Spleen (tissue), 11 donors: ENCODE data around the gene SERPING1. TPM values are rescaled to one million over a fixed set of nuclear protein-coding genes. Genes with fewer than 3 reads are reported as not detected.
A peak's percentile ranks its signal among the peaks of the same experiment; 100 is the strongest.

ENCODE experiments used
- DNase-seq: peaks from one replicate; pipeline ENCODE4 v3.0.0-alpha.2; 2020
- H3K27ac ChIP-seq, 8 donors: fragments of 200-600 bp; sonication (generic) in 7 of 8; 1 replicate in 4 of 8; 2 replicates in 4 of 8; pipeline versions ENCODE4 v1.5.0 to v1.8.0; 2016 to 2021; ENCODE audit warnings: inconsistent platforms in 4 of 8, mild to moderate bottlenecking in 4 of 8, moderate library complexity in 1 of 8
- H3K27me3 ChIP-seq, 7 donors: fragments of 200-600 bp; sonication (generic) in 6 of 7; replicated peaks in 1 of 7; 1 replicate in 4 of 7; 2 replicates in 3 of 7; pipeline versions ENCODE4 v1.5.0 to v1.8.0; 2016 to 2021; ENCODE audit warnings: inconsistent platforms in 3 of 7, mild to moderate bottlenecking in 1 of 7
- H3K36me3 ChIP-seq, 6 donors: fragments of 200-600 bp; sonication (generic) in 5 of 6; 1 replicate in 4 of 6; 2 replicates in 2 of 6; pipeline versions ENCODE4 v1.5.0 to v1.8.0; 2016 to 2021; ENCODE audit warnings: inconsistent platforms in 2 of 6
- H3K4me1 ChIP-seq, 6 donors: fragments of 200-600 bp; sonication (generic) in 5 of 6; 1 replicate in 3 of 6; 2 replicates in 3 of 6; pipeline versions ENCODE4 v1.5.0 to v1.8.0; 2016 to 2021; ENCODE audit warnings: inconsistent platforms in 3 of 6
- H3K4me3 ChIP-seq, 8 donors: fragments of 200-600 bp; sonication (generic) in 7 of 8; 1 replicate in 4 of 8; 2 replicates in 4 of 8; pipeline versions ENCODE4 v1.5.0 to v1.8.0; 2016 to 2021; ENCODE audit warnings: inconsistent platforms in 4 of 8, mild to moderate bottlenecking in 4 of 8, moderate library complexity in 2 of 8
- H3K9me3 ChIP-seq, 8 donors: fragments of 200-600 bp; sonication (generic) in 7 of 8; 1 replicate in 4 of 8; 2 replicates in 4 of 8; pipeline versions ENCODE4 v1.5.0 to v1.8.0; 2016 to 2021; ENCODE audit warnings: inconsistent platforms in 4 of 8
- POLR2A ChIP-seq, 3 donors: fragments of 450-650 bp; IDR thresholded peaks; one replicate each; pipeline ENCODE4 v1.5.1; 2017; ENCODE audit warnings: antibody characterized with exemption in 3 of 3, mild to moderate bottlenecking in 1 of 3
- POLR2AphosphoS5 ChIP-seq, 3 donors: sonication (generic); formaldehyde crosslinking; IDR thresholded peaks; one replicate each; pipeline ENCODE4 v1.5.1; 2017; ENCODE audit warnings: antibody characterized with exemption in 3 of 3
- WGBS, 5 donors: extraction: QIAGEN DNeasy Blood & Tissue Kit in 3 of 5; methylation state at CpG; one replicate each; pipeline versions ENCODE4 v1.1.5 to v1.1.7; 2013 to 2018; 5-methylcytosine and 5-hydroxymethylcytosine counted together
- intact Hi-C: fragments of 100-400 bp; cut with DNase I; formaldehyde crosslinking; loops from one replicate; pipeline ENCODE4 v1.15.0; 2023; ENCODE audit warnings: low total_unique reads
- microRNA-seq, 3 donors: library from miRNA; unstranded; fragments of <30 nt; microRNA quantifications; one replicate each; pipeline versions ENCODE4 to v1.1.0, GENCODE V29; 2019 to 2020
- polyA plus RNA-seq, 3 donors: library from polyadenylated mRNA; stranded (reverse); fragments of 200-250 nt; gene quantifications; one replicate each; pipeline ENCODE4 v1.2.1, GENCODE V29; 2013
- small RNA-seq, 4 donors: library from RNA; depleted of rRNA; stranded (forward); fragments of <200 nt; gene quantifications; one replicate each; pipeline ENCODE3, GENCODE V24; 2016
- total RNA-seq, 7 donors: library from RNA; depleted of rRNA in 3 of 7; stranded (reverse); fragments of >200 nt in 3 of 7; fragmentation: NEBNext Ultra II Directional in 4 of 7; extraction: Animal tissue kit (Norgen Biotek cat#: 25700) in 4 of 7; gene quantifications; one replicate each; pipeline versions ENCODE4 v1.1.0 to v1.2.1, GENCODE V29; 2016 to 2021
- TF ChIP-seq, protein P1 (sequence below), 11 experiments: fragments of 200-600 bp in 7 of 11; fragments of 450-650 bp in 4 of 11; sonication (generic) in 4 of 11; IDR thresholded peaks in 8 of 11; conservative IDR thresholded peaks in 3 of 11; 1 replicate in 7 of 11; 2 replicates in 4 of 11; pipeline versions ENCODE4 v1.4.0 to v1.8.0; 2016 to 2021; ENCODE audit warnings: antibody characterized with exemption in 11 of 11, inconsistent platforms in 4 of 11, mild to moderate bottlenecking in 1 of 11
- donor health status: healthy with polysubstance abuse.
- donor health status: DM: no; HTN: no; CAD: no; lungs with moderate emphysema.
- donor health status: DM: no; HTN: no; CAD: no.
- donor health status: Bipolar disorder and iron deficiency.
- donor health status: healthy.
- donor health status: DM: no; HTN: no; CAD: no.
- donor health status: DM: yes; HTN: yes; CAD: no.

The SERPING1 gene
- total and polyA plus RNA-seq, 10 donors, result 104 to 364 (median 228) TPM

DNA sequence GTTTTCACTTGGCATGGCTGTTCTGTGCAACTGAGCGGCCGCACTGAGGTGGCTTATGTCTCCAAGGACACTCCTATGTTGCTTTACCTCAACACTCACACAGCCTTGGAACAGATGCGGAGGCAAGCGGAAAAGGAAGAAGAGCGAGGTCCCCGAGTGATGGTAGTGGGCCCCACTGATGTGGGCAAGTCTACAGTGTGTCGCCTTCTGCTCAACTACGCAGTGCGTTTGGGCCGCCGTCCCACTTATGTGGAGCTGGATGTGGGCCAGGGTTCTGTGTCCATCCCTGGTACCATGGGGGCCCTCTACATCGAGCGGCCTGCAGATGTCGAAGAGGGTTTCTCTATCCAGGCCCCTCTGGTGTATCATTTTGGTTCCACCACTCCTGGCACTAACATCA is 62.2 kb downstream of the SERPING1 start:
- Histone ChIP-seq H3K27me3 (no peaks in the 10 kb centered on the region), H3K36me3 (peaks cover 11 to 46% (median 37%) of the 10 kb centered on the region in 6 donors), H3K4me3 (no peak overlapping the region), H3K4me1 (peaks cover 11 to 63% (median 26%) of the 10 kb centered on the region in 6 donors), H3K9me3 (no peaks in the 10 kb centered on the region), H3K27ac (no peak overlapping the region)
- WGBS, 5 donors, result 96 to 97% (median 96%) methylated on average over 14 of the region's 14 CpGs
- DNase-seq, result peak; percentile 82
- TF ChIP-seq, protein P1, sequence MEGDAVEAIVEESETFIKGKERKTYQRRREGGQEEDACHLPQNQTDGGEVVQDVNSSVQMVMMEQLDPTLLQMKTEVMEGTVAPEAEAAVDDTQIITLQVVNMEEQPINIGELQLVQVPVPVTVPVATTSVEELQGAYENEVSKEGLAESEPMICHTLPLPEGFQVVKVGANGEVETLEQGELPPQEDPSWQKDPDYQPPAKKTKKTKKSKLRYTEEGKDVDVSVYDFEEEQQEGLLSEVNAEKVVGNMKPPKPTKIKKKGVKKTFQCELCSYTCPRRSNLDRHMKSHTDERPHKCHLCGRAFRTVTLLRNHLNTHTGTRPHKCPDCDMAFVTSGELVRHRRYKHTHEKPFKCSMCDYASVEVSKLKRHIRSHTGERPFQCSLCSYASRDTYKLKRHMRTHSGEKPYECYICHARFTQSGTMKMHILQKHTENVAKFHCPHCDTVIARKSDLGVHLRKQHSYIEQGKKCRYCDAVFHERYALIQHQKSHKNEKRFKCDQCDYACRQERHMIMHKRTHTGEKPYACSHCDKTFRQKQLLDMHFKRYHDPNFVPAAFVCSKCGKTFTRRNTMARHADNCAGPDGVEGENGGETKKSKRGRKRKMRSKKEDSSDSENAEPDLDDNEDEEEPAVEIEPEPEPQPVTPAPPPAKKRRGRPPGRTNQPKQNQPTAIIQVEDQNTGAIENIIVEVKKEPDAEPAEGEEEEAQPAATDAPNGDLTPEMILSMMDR (IDR thresholded peaks at IDR 0.05 in 8 of 11, conservative IDR thresholded peaks at IDR 0.05 in 3 of 11), result no peak
- no peak for TF ChIP-seq POLR2A (IDR thresholded peaks at IDR 0.05)
- TF ChIP-seq POLR2AphosphoS5 (IDR thresholded peaks at IDR 0.05), result no peak
- intact Hi-C loops, result loop anchor here (5.0 to 10.0 kb wide), 2 partner anchors 97 to 135 kb away; no protein-coding TSS in a partner anchor

DNA sequence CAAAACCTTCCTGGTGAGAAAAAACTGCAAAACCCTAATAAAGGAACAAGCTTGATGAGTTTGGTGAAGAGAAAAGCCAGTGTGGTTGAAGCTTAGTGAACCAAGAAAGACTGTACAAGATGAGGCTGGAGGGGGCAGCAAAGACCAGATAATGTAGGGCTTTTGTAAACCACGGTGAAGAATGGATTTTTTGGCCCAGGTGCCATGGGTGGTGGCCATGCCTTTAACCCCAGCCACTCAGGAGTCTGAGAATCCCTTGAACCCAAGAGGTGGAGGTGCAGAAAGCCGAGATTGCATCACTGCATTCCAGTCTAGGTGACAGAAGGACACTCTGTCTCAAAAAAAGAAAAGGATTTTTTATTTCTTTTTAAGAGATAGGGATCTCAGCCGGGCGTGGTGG is 65.4 kb downstream of the SERPING1 start:
- H3K9me3 ChIP-seq, result no peaks in the 10 kb centered on the region
- 71 to 77% (median 74%) methylated on average over 4 of the region's 4 CpGs for WGBS, 5 donors
- intact Hi-C loops, result loop anchor here (10.0 kb wide), 1 partner anchor 132 kb away; no protein-coding TSS in a partner anchor

DNA sequence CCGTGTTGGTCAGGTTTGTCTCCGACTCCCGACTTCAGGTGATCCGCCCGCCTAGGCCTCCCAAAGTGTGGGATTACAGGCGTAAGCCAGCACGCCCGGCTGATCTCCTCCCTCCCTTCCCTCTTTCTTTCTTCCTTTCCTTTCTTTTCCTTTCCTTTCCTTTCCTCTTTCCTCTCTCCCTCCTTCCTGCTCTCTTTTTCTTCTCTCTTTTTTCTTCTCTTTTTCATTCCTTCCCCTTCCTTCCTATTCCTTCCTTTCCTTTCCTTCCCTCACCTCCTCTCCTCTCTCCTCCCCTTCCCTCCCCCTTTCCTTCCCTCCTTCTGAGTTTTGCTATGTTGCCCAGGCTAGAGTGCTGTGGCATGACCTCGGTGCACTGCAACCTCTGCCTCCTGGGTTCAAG is 66.5 kb downstream of the SERPING1 start:
- 80 to 93% (median 84%) methylated on average over 9 of the region's 9 CpGs for WGBS, 5 donors
- H3K27me3 ChIP-seq, result no peaks in the 10 kb centered on the region
- no peak overlapping the region for H3K4me3 ChIP-seq
- TF ChIP-seq POLR2A (IDR thresholded peaks at IDR 0.05), result no peak
- TF ChIP-seq, protein P1 (IDR thresholded peaks at IDR 0.05 in 8 of 11, conservative IDR thresholded peaks at IDR 0.05 in 3 of 11), result no peak
- no peak for TF ChIP-seq POLR2AphosphoS5 (IDR thresholded peaks at IDR 0.05)
- H3K4me1 ChIP-seq, result peaks cover 6 to 59% (median 22%) of the 10 kb centered on the region in 6 donors
- H3K9me3 ChIP-seq, result no peaks in the 10 kb centered on the region
- peaks cover 11 to 45% (median 37%) of the 10 kb centered on the region in 6 donors for H3K36me3 ChIP-seq
- intact Hi-C loops, result loop anchor here (10.0 kb wide), 1 partner anchor 131 kb away; no protein-coding TSS in a partner anchor
- DNase-seq, result no peak
- H3K27ac ChIP-seq, result no peak overlapping the region

More for the DNA sequence above, 65.4 kb downstream of the SERPING1 start:
- Histone ChIP-seq H3K4me1 (peaks cover 10 to 65% (median 29%) of the 10 kb centered on the region in 6 donors), H3K4me3 (no peak overlapping the region), H3K36me3 (peaks cover 11 to 46% (median 37%) of the 10 kb centered on the region in 6 donors), H3K27me3 (no peaks in the 10 kb centered on the region), H3K27ac (no peak overlapping the region)
- DNase-seq, result no peak
- no peak for TF ChIP-seq POLR2A (IDR thresholded peaks at IDR 0.05)
- TF ChIP-seq, protein P1 (IDR thresholded peaks at IDR 0.05 in 8 of 11, conservative IDR thresholded peaks at IDR 0.05 in 3 of 11), result no peak
- TF ChIP-seq POLR2AphosphoS5 (IDR thresholded peaks at IDR 0.05), result no peak

Small RNA genes lying within 50 kb of the gene (microRNA-seq; reads per million reads assigned to microRNA genes)
- gene MIR130A, result 8,174 to 14,489 (median 8,805) reads per million in 3 donors

Small RNA genes lying within 50 kb of the gene (small RNA-seq; reads per million reads assigned to genes)
- 302 to 626 (median 404) reads per million in 4 donors for gene MIR130A

Other genes starting within 250 kb of the SERPING1 start
- 1 to 10 TPM in 5 of 7 donors, under 1 TPM in 1, not detected in 1; 0.58 to 5.1 (median 2.7) TPM for gene PRG3, start 216.5 kb upstream of the SERPING1 start, total RNA-seq
- gene PRG3, start 216.5 kb upstream of the SERPING1 start, polyA plus RNA-seq, result under 1 TPM; 0.36 to 0.83 (median 0.43) TPM
- gene PRG2, start 207.0 kb upstream of the SERPING1 start, total RNA-seq, result 10 to 100 TPM in 1 of 7 donors, 1 to 10 TPM in 5, not detected in 1; 1.4 to 10.5 (median 4.5) TPM
- 1 to 10 TPM; 2.3 to 4.0 (median 2.5) TPM for gene PRG2, start 207.0 kb upstream of the SERPING1 start, polyA plus RNA-seq
- gene SLC43A3, start 170.6 kb upstream of the SERPING1 start, total RNA-seq, result 10 to 100 TPM; 29.9 to 72.5 (median 41.7) TPM
- 10 to 100 TPM; 15.2 to 29.1 (median 20.9) TPM for gene SLC43A3, start 170.6 kb upstream of the SERPING1 start, polyA plus RNA-seq
- 1 to 10 TPM in 1 of 7 donors, under 1 TPM in 6; 0.37 to 2.0 (median 0.49) TPM for gene RTN4RL2, start 137.2 kb upstream of the SERPING1 start, total RNA-seq
- gene RTN4RL2, start 137.2 kb upstream of the SERPING1 start, polyA plus RNA-seq, result under 1 TPM; 0.15 to 0.73 (median 0.29) TPM
- 10 to 100 TPM in 5 of 7 donors, 1 to 10 TPM in 2; 7.0 to 16.1 (median 13.0) TPM for gene SLC43A1, start 82.0 kb upstream of the SERPING1 start, total RNA-seq
- gene SLC43A1, start 82.0 kb upstream of the SERPING1 start, polyA plus RNA-seq, result 1 to 10 TPM; 6.2 to 8.4 (median 6.4) TPM
- gene TIMM10, start 66.9 kb upstream of the SERPING1 start, total RNA-seq, result 10 to 100 TPM; 28.1 to 58.7 (median 39.0) TPM
- 10 to 100 TPM; 38.7 to 57.4 (median 56.1) TPM for gene TIMM10, start 66.9 kb upstream of the SERPING1 start, polyA plus RNA-seq
- gene SMTNL1, start 60.1 kb upstream of the SERPING1 start, total RNA-seq, result not detected
- gene SMTNL1, start 60.1 kb upstream of the SERPING1 start, polyA plus RNA-seq, result not detected
- gene UBE2L6, start 30.0 kb upstream of the SERPING1 start, total RNA-seq, result 100 to 1,000 TPM in 5 of 7 donors, 10 to 100 TPM in 2; 74.2 to 137 (median 112) TPM
- gene UBE2L6, start 30.0 kb upstream of the SERPING1 start, polyA plus RNA-seq, result 100 to 1,000 TPM in 1 of 3 donors, 10 to 100 TPM in 2; 46.8 to 135 (median 79.5) TPM
- 1 to 10 TPM in 6 of 7 donors, under 1 TPM in 1; 0.63 to 8.3 (median 2.2) TPM for gene YPEL4, start 52.2 kb downstream of the SERPING1 start, total RNA-seq
- gene YPEL4, start 52.2 kb downstream of the SERPING1 start, polyA plus RNA-seq, result 1 to 10 TPM in 1 of 3 donors, under 1 TPM in 2; 0.77 to 2.4 (median 1.00) TPM
- gene CLP1, start 60.1 kb downstream of the SERPING1 start, total RNA-seq, result 10 to 100 TPM; 10.5 to 21.6 (median 14.6) TPM
- 10 to 100 TPM in 1 of 3 donors, 1 to 10 TPM in 2; 8.3 to 12.2 (median 8.4) TPM for gene CLP1, start 60.1 kb downstream of the SERPING1 start, polyA plus RNA-seq
- 10 to 100 TPM; 41.5 to 58.0 (median 51.2) TPM for gene ZDHHC5, start 70.4 kb downstream of the SERPING1 start, total RNA-seq
- 10 to 100 TPM; 14.0 to 16.7 (median 14.2) TPM for gene ZDHHC5, start 70.4 kb downstream of the SERPING1 start, polyA plus RNA-seq
- gene MED19, start 114.5 kb downstream of the SERPING1 start, total RNA-seq, result 10 to 100 TPM in 4 of 7 donors, 1 to 10 TPM in 3; 8.3 to 14.7 (median 11.0) TPM
- gene MED19, start 114.5 kb downstream of the SERPING1 start, polyA plus RNA-seq, result 10 to 100 TPM in 2 of 3 donors, 1 to 10 TPM in 1; 8.3 to 14.0 (median 11.1) TPM
- gene TMX2, start 114.9 kb downstream of the SERPING1 start, total RNA-seq, result 10 to 100 TPM; 38.8 to 57.0 (median 51.9) TPM
- 10 to 100 TPM; 36.0 to 56.5 (median 46.3) TPM for gene TMX2, start 114.9 kb downstream of the SERPING1 start, polyA plus RNA-seq
- gene SELENOH, start 143.8 kb downstream of the SERPING1 start, total RNA-seq, result 100 to 1,000 TPM in 4 of 7 donors, 10 to 100 TPM in 3; 79.1 to 119 (median 104) TPM
- gene SELENOH, start 143.8 kb downstream of the SERPING1 start, polyA plus RNA-seq, result 100 to 1,000 TPM; 175 to 247 (median 245) TPM
- not detected for gene BTBD18, start 154.1 kb downstream of the SERPING1 start, total RNA-seq
- gene BTBD18, start 154.1 kb downstream of the SERPING1 start, polyA plus RNA-seq, result not detected
- gene CTNND1, start 164.1 kb downstream of the SERPING1 start, total RNA-seq, result 100 to 1,000 TPM in 6 of 7 donors, 10 to 100 TPM in 1; 89.4 to 227 (median 130) TPM
- 10 to 100 TPM; 12.0 to 24.6 (median 13.0) TPM for gene CTNND1, start 164.1 kb downstream of the SERPING1 start, polyA plus RNA-seq